Gastrocnemius medialis (tissue), 4 donors: Measurements from ENCODE around the gene GID8.

Experiments
- POLR2A ChIP-seq, 2 donors: fragments of 450-650 bp; IDR thresholded peaks; one replicate each; pipeline ENCODE4 v1.6.1; 2017; ENCODE audit warnings: antibody characterized with exemption in 2 of 2, mild to moderate bottlenecking in 2 of 2, moderate library complexity in 2 of 2
- TF ChIP-seq, protein P1 (sequence below), 5 experiments: fragments of 450-650 bp in 3 of 5; fragments of 200-600 bp in 2 of 5; sonication (generic) in 2 of 5; IDR thresholded peaks in 4 of 5; conservative IDR thresholded peaks in 1 of 5; 1 replicate in 4 of 5; 2 replicates in 1 of 5; pipeline ENCODE4 v1.5.1; 2016 to 2019; ENCODE audit warnings: antibody characterized with exemption in 5 of 5, mild to moderate bottlenecking in 3 of 5, moderate library complexity in 3 of 5

DNA sequence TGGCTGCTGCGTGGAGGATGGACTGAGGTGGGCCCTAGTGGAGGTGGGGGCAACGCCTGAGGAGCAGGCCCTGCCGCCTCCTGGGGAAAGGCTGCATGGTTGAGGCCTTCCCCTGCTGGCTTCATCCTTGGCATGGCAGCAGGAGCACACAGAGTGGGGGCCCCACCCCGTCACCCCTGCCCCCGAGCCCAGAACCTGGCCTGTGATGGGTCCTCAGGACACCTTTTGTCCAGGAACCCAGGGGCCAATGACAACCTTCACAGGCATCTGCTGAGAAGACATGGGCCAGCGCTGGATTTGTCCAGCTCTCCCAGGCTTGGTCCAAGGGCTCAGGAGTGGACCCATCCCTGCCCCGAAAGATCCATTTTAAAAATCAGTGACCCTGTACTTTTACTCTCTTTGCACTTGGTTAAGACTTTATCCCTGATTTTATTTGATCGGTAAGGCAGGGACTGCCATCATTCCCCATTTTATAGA is 14.0 kb downstream of the GID8 start:
- TF ChIP-seq, protein P1, sequence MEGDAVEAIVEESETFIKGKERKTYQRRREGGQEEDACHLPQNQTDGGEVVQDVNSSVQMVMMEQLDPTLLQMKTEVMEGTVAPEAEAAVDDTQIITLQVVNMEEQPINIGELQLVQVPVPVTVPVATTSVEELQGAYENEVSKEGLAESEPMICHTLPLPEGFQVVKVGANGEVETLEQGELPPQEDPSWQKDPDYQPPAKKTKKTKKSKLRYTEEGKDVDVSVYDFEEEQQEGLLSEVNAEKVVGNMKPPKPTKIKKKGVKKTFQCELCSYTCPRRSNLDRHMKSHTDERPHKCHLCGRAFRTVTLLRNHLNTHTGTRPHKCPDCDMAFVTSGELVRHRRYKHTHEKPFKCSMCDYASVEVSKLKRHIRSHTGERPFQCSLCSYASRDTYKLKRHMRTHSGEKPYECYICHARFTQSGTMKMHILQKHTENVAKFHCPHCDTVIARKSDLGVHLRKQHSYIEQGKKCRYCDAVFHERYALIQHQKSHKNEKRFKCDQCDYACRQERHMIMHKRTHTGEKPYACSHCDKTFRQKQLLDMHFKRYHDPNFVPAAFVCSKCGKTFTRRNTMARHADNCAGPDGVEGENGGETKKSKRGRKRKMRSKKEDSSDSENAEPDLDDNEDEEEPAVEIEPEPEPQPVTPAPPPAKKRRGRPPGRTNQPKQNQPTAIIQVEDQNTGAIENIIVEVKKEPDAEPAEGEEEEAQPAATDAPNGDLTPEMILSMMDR (IDR thresholded peaks at IDR 0.05 in 4 of 5, conservative IDR thresholded peaks at IDR 0.05 in 1 of 5): no peak
- TF ChIP-seq POLR2A (IDR thresholded peaks at IDR 0.05): no peak
